NCI-H1436 (cell line): ENCODE measurements around the gene LY9.
"Not testable (repeated sequence)": the region's sequence is repeated elsewhere in the genome, so short reads cannot be mapped to it uniquely, and the experiment has no call there.

Experiments used
- DNase-seq: peaks from one replicate; lab custom pipeline; 2025; lab: John Stamatoyannopoulos, UW

Gene LY9

GRCh38 chr1:160774886-160775719, 20.9 kb upstream of the LY9 start:
- no peak for DNase-seq

- DNase-seq, result no peak
Observed at GRCh38 chr1:160776178-160776577, 19.8 kb upstream of the LY9 start.

- peak; percentile 6 for DNase-seq
Observed at GRCh38 chr1:160777486-160778089, 18.4 kb upstream of the LY9 start.

- DNase-seq, result no peak
Observed at GRCh38 chr1:160778976-160779375, 17.0 kb upstream of the LY9 start.

GRCh38 chr1:160779626-160780397, 16.2 kb upstream of the LY9 start:
- no peak for DNase-seq

- no peak for DNase-seq
Observed at GRCh38 chr1:160780398-160780755, 15.6 kb upstream of the LY9 start.

GRCh38 chr1:160781186-160781766, 14.7 kb upstream of the LY9 start:
- no peak for DNase-seq

GRCh38 chr1:160781914-160782689, 13.9 kb upstream of the LY9 start:
- DNase-seq, result no peak

- not testable (repeated sequence) for DNase-seq
Observed at GRCh38 chr1:160782988-160783765, 12.8 kb upstream of the LY9 start.

GRCh38 chr1:160789051-160789701, 6.8 kb upstream of the LY9 start:
- no peak for DNase-seq

- no peak for DNase-seq
Observed at GRCh38 chr1:160789702-160790611, 6.0 kb upstream of the LY9 start.

- DNase-seq, result no peak
Observed at GRCh38 chr1:160794376-160794775, 1.6 kb upstream of the LY9 start.

GRCh38 chr1:160797271-160797709, 1.3 kb downstream of the LY9 start:
- DNase-seq, result no peak

- no peak for DNase-seq
Observed at GRCh38 chr1:160797861-160798273, 1.9 kb downstream of the LY9 start.

- no peak for DNase-seq
Observed at GRCh38 chr1:160798439-160798838, 2.5 kb downstream of the LY9 start.

- DNase-seq, result no peak
Observed at GRCh38 chr1:160799641-160800040, 3.7 kb downstream of the LY9 start.

GRCh38 chr1:160800142-160800541, 4.2 kb downstream of the LY9 start:
- no peak for DNase-seq

GRCh38 chr1:160800645-160801408, 4.9 kb downstream of the LY9 start:
- no peak for DNase-seq
